ENCODE results near the gene ARSB. TPM values are rescaled to one million over a fixed set of nuclear protein-coding genes. Genes with fewer than 3 reads are reported as not detected.
"Not testable (repeated sequence)": the region's sequence is repeated elsewhere in the genome, so short reads cannot be mapped to it uniquely, and the experiment has no call there.

The ARSB gene
- total and polyA plus RNA-seq, 4 donors = 19.8 to 21.8 (median 20.9) TPM

GRCh38 chr5:78909224-78909983 is 75.7 kb downstream of the ARSB start:
- H3K9me3 ChIP-seq (ENCODE audit: control insufficient read depth, insufficient read depth, low read length); H3K27me3 ChIP-seq (ENCODE audit: control insufficient read depth, insufficient read depth, low read length); H3K4me3 ChIP-seq (ENCODE audit: low read depth, low read length); DNase-seq (ENCODE audit: low read depth in 4 of 6, low spot score in 6 of 6); H3K36me3 ChIP-seq (ENCODE audit: control insufficient read depth, insufficient read depth, low read length): not testable (repeated sequence)
- Histone ChIP-seq H3K4me1 (ENCODE audit: control insufficient read depth, insufficient read depth, low read length) (peaks cover 19% of the 10 kb centered on the region), H3K27ac (ENCODE audit: low read depth, low read length) (peak overlapping the region; percentile 87)
- WGBS (ENCODE audit: insufficient coverage) = 70% methylated on average over 2 of the region's 9 CpGs

GRCh38 chr5:78908173-78909061 is 76.7 kb downstream of the ARSB start:
- Histone ChIP-seq H3K27me3 (ENCODE audit: control insufficient read depth, insufficient read depth, low read length) (no peaks in the 10 kb centered on the region), H3K4me1 (ENCODE audit: control insufficient read depth, insufficient read depth, low read length) (peaks cover 19% of the 10 kb centered on the region), H3K36me3 (ENCODE audit: control insufficient read depth, insufficient read depth, low read length) (no peaks in the 10 kb centered on the region), H3K4me3 (ENCODE audit: low read depth, low read length) (no peak overlapping the region), H3K27ac (ENCODE audit: low read depth, low read length) (peak overlapping the region; percentile 87), H3K9me3 (ENCODE audit: control insufficient read depth, insufficient read depth, low read length) (no peaks in the 10 kb centered on the region)
- 12% methylated on average over 6 of the region's 12 CpGs for WGBS (ENCODE audit: insufficient coverage)
- DNase-seq (ENCODE audit: low read depth in 4 of 6, low spot score in 6 of 6) = peak; percentile 40 to 87 (median 64)

- H3K27ac ChIP-seq (ENCODE audit: low read depth, low read length) = peak overlapping the region; percentile 87
- H3K4me1 ChIP-seq (ENCODE audit: control insufficient read depth, insufficient read depth, low read length) = peaks cover 19% of the 10 kb centered on the region
- WGBS (ENCODE audit: insufficient coverage) = 69% methylated on average over 7 of the region's 11 CpGs
- H3K27me3 ChIP-seq (ENCODE audit: control insufficient read depth, insufficient read depth, low read length) = no peaks in the 10 kb centered on the region
- no peak overlapping the region for H3K4me3 ChIP-seq (ENCODE audit: low read depth, low read length)
- no peaks in the 10 kb centered on the region for H3K9me3 ChIP-seq (ENCODE audit: control insufficient read depth, insufficient read depth, low read length)
- H3K36me3 ChIP-seq (ENCODE audit: control insufficient read depth, insufficient read depth, low read length) = no peaks in the 10 kb centered on the region
- DNase-seq (ENCODE audit: low read depth in 4 of 6, low spot score in 6 of 6) = peak in 2 of 6 donors; percentile 19 to 68
Measured at GRCh38 chr5:78907255-78907891, 77.7 kb downstream of the ARSB start.

- Histone ChIP-seq H3K9me3 (ENCODE audit: control insufficient read depth, insufficient read depth, low read length) (no peaks in the 10 kb centered on the region), H3K4me1 (ENCODE audit: control insufficient read depth, insufficient read depth, low read length) (peaks cover 19% of the 10 kb centered on the region), H3K4me3 (ENCODE audit: low read depth, low read length) (no peak overlapping the region), H3K36me3 (ENCODE audit: control insufficient read depth, insufficient read depth, low read length) (no peaks in the 10 kb centered on the region), H3K27me3 (ENCODE audit: control insufficient read depth, insufficient read depth, low read length) (no peaks in the 10 kb centered on the region), H3K27ac (ENCODE audit: low read depth, low read length) (no peak overlapping the region)
- no peak for DNase-seq (ENCODE audit: low read depth in 4 of 6, low spot score in 6 of 6)
- 100% methylated on average over 1 of the region's 5 CpGs for WGBS (ENCODE audit: insufficient coverage)
Measured at GRCh38 chr5:78905084-78905938, 79.8 kb downstream of the ARSB start.

- WGBS (ENCODE audit: insufficient coverage) = no CpG with 5 or more reads among the region's 1 CpG
- H3K9me3 ChIP-seq (ENCODE audit: control insufficient read depth, insufficient read depth, low read length) = no peaks in the 10 kb centered on the region
- no peak for DNase-seq (ENCODE audit: low read depth in 4 of 6, low spot score in 6 of 6)
Measured at GRCh38 chr5:78903861-78904260, 81.2 kb downstream of the ARSB start.

GRCh38 chr5:78903353-78903752 is 81.8 kb downstream of the ARSB start:
- Histone ChIP-seq H3K4me3 (ENCODE audit: low read depth, low read length) (no peak overlapping the region), H3K4me1 (ENCODE audit: control insufficient read depth, insufficient read depth, low read length) (peaks cover 16% of the 10 kb centered on the region), H3K9me3 (ENCODE audit: control insufficient read depth, insufficient read depth, low read length) (no peaks in the 10 kb centered on the region), H3K36me3 (ENCODE audit: control insufficient read depth, insufficient read depth, low read length) (no peaks in the 10 kb centered on the region), H3K27me3 (ENCODE audit: control insufficient read depth, insufficient read depth, low read length) (no peaks in the 10 kb centered on the region), H3K27ac (ENCODE audit: low read depth, low read length) (peak overlapping the region; percentile 21)
- no peak for DNase-seq (ENCODE audit: low read depth in 4 of 6, low spot score in 6 of 6)
- WGBS (ENCODE audit: insufficient coverage) = 57% methylated on average over 1 of the region's 2 CpGs

More at GRCh38 chr5:78903861-78904260, 81.2 kb downstream of the ARSB start:
- Histone ChIP-seq H3K4me1 (ENCODE audit: control insufficient read depth, insufficient read depth, low read length) (peaks cover 19% of the 10 kb centered on the region), H3K27me3 (ENCODE audit: control insufficient read depth, insufficient read depth, low read length) (no peaks in the 10 kb centered on the region), H3K27ac (ENCODE audit: low read depth, low read length) (no peak overlapping the region), H3K36me3 (ENCODE audit: control insufficient read depth, insufficient read depth, low read length) (no peaks in the 10 kb centered on the region), H3K4me3 (ENCODE audit: low read depth, low read length) (no peak overlapping the region)

GRCh38 chr5:78899922-78900362 is 85.2 kb downstream of the ARSB start:
- no peaks in the 10 kb centered on the region for H3K36me3 ChIP-seq (ENCODE audit: control insufficient read depth, insufficient read depth, low read length)
- no peak overlapping the region for H3K4me3 ChIP-seq (ENCODE audit: low read depth, low read length)
- no peak for DNase-seq (ENCODE audit: low read depth in 4 of 6, low spot score in 6 of 6)
- H3K27me3 ChIP-seq (ENCODE audit: control insufficient read depth, insufficient read depth, low read length) = no peaks in the 10 kb centered on the region
- no peak overlapping the region for H3K27ac ChIP-seq (ENCODE audit: low read depth, low read length)
- no peaks in the 10 kb centered on the region for H3K9me3 ChIP-seq (ENCODE audit: control insufficient read depth, insufficient read depth, low read length)
- 18% methylated on average over 3 of the region's 3 CpGs for WGBS (ENCODE audit: insufficient coverage)
- no peaks in the 10 kb centered on the region for H3K4me1 ChIP-seq (ENCODE audit: control insufficient read depth, insufficient read depth, low read length)

GRCh38 chr5:78896132-78896531 is 89.0 kb downstream of the ARSB start:
- Histone ChIP-seq H3K9me3 (ENCODE audit: control insufficient read depth, insufficient read depth, low read length) (no peaks in the 10 kb centered on the region), H3K36me3 (ENCODE audit: control insufficient read depth, insufficient read depth, low read length) (no peaks in the 10 kb centered on the region), H3K4me1 (ENCODE audit: control insufficient read depth, insufficient read depth, low read length) (peaks cover 3% of the 10 kb centered on the region), H3K27ac (ENCODE audit: low read depth, low read length) (no peak overlapping the region), H3K27me3 (ENCODE audit: control insufficient read depth, insufficient read depth, low read length) (no peaks in the 10 kb centered on the region), H3K4me3 (ENCODE audit: low read depth, low read length) (no peak overlapping the region)
- DNase-seq (ENCODE audit: low read depth in 4 of 6, low spot score in 6 of 6) = no peak
- 81% methylated on average over 3 of the region's 4 CpGs for WGBS (ENCODE audit: insufficient coverage)

GRCh38 chr5:78895616-78896015 is 89.5 kb downstream of the ARSB start:
- no peaks in the 10 kb centered on the region for H3K27me3 ChIP-seq (ENCODE audit: control insufficient read depth, insufficient read depth, low read length)
- no peaks in the 10 kb centered on the region for H3K36me3 ChIP-seq (ENCODE audit: control insufficient read depth, insufficient read depth, low read length)
- no peaks in the 10 kb centered on the region for H3K9me3 ChIP-seq (ENCODE audit: control insufficient read depth, insufficient read depth, low read length)
- WGBS (ENCODE audit: insufficient coverage) = 82% methylated on average over 4 of the region's 4 CpGs
- H3K4me1 ChIP-seq (ENCODE audit: control insufficient read depth, insufficient read depth, low read length) = peaks cover 3% of the 10 kb centered on the region
- no peak overlapping the region for H3K4me3 ChIP-seq (ENCODE audit: low read depth, low read length)
- H3K27ac ChIP-seq (ENCODE audit: low read depth, low read length) = no peak overlapping the region
- no peak for DNase-seq (ENCODE audit: low read depth in 4 of 6, low spot score in 6 of 6)
